ENCODE results near the gene SLC7A5.

The SLC7A5 gene

DNA sequence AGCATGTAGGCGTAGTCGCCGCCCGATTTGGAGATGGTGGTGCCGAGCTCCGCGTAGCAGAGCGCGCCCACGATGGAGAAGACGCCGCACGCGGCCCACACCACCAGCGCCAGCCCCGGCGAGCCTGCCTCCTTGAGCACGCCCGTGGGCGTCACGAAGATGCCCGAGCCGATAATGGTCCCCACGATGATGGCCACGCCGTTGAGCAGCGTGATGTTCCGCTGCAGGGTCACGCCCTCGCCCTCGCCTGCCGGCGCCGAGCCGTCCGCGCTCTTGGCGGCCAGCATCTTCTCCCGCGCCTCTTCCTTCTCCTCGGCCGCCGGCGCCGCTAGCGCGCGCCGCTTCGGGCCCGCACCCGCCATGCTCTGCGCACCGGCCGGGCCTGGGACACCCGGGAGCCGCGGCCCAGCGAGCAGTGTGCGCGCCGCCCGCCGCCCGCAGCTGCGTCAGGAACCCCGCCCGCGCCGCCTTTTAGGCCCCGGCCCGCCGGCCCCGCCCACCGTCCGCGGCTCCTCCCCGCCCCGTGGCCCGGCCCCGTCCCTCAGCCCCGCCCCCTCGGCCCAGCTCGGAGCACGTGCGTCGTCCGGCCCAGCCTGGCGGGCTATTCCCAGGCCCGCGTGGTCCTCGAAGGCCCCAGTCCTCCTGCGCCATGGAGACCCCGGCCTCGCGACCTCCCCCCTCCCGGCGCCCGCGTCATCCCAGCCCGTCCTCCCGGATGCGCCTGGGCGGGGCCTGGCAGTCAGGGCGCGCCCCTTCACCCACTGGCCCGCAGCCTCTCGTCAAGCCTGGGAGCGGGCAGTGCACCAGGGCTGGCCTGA lies at the start of gene SLC7A5:
Gene SLC7A5, minus strand, starts transcription at position 447 of the 818 bp plus-strand sequence. Its CDS starts 85 bp downstream, at position 362.
- TF ChIP-seq YY1 (IDR thresholded peaks at IDR 0.05; ENCODE audit: low read depth): peak; percentile 70
- TF ChIP-seq, protein P1, sequence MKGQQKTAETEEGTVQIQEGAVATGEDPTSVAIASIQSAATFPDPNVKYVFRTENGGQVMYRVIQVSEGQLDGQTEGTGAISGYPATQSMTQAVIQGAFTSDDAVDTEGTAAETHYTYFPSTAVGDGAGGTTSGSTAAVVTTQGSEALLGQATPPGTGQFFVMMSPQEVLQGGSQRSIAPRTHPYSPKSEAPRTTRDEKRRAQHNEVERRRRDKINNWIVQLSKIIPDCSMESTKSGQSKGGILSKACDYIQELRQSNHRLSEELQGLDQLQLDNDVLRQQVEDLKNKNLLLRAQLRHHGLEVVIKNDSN (IDR thresholded peaks at IDR 0.05): peak; percentile 58
- TF ChIP-seq, protein P2, sequence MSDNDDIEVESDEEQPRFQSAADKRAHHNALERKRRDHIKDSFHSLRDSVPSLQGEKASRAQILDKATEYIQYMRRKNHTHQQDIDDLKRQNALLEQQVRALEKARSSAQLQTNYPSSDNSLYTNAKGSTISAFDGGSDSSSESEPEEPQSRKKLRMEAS (IDR thresholded peaks at IDR 0.05): peak; percentile 99
- peak; percentile 26; the same call in 1 of the 2 replicates for TF ChIP-seq CREB1 (IDR thresholded peaks at IDR 0.05; ENCODE audit: low read depth)

DNA sequence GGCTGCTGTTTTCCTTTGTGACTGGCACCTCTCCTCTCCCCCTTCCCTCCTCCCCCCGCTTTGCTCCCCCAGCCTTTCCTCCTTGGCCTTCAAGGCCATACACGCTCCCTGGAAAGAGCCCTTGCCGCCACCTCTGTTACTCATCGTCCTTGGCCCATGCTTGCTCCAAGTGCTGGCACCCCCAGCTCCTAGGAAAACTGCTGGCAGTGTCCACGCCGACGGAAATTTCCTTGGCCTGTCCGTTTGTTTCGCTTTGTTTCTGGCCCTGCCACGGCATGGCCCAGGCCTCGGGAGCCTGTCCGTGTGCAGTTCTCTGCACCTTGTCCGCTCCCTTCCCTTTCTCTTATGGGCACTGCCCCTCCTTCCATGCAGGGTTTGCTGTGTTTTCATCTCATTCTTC lies 49.0 kb upstream of the SLC7A5 start:
- TF ChIP-seq TAF1 (IDR thresholded peaks at IDR 0.05; ENCODE audit: low read depth) (no peak), EP300 (IDR thresholded peaks at IDR 0.05; ENCODE audit: borderline replicate concordance) (no peak), TEAD4 (IDR thresholded peaks at IDR 0.05) (no peak), TCF12 (IDR thresholded peaks at IDR 0.05; ENCODE audit: low read depth) (no peak), NFIC (IDR thresholded peaks at IDR 0.05) (no peak), RAD21 (IDR thresholded peaks at IDR 0.05; ENCODE audit: low read depth) (no peak), ZBTB7A (IDR thresholded peaks at IDR 0.05; ENCODE audit: low read depth) (no peak)

DNA sequence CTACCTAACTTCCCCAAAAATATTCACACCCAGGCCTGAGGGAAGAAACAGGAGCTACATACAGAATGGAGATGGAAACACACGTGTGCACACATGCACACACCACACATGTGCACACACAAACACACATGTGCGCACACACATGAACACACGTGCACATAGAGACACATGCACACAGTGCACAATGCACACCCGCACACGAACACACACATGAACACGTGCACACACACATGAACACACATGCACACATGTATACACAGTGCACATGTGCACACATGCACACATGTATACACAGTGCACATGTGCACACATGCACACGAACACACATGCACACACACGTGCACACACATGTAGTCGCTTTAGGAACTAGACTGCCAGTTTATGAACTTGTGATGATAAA lies 48.2 kb upstream of the SLC7A5 start:
- TF ChIP-seq CEBPB (IDR thresholded peaks at IDR 0.05) (no peak), EP300 (IDR thresholded peaks at IDR 0.05; ENCODE audit: borderline replicate concordance) (no peak), RAD21 (IDR thresholded peaks at IDR 0.05; ENCODE audit: low read depth) (no peak), EGR1 (IDR thresholded peaks at IDR 0.05) (no peak), FOXM1 (IDR thresholded peaks at IDR 0.05; ENCODE audit: borderline replicate concordance, low read depth) (no peak), ZBTB7A (IDR thresholded peaks at IDR 0.05; ENCODE audit: low read depth) (no peak), CREB1 (IDR thresholded peaks at IDR 0.05; ENCODE audit: low read depth) (no peak), TAF1 (IDR thresholded peaks at IDR 0.05; ENCODE audit: low read depth) (no peak), NFIC (IDR thresholded peaks at IDR 0.05) (no peak), TEAD4 (IDR thresholded peaks at IDR 0.05) (no peak)
- TF ChIP-seq, protein P1 (IDR thresholded peaks at IDR 0.05): no peak
- TF ChIP-seq, protein P3, sequence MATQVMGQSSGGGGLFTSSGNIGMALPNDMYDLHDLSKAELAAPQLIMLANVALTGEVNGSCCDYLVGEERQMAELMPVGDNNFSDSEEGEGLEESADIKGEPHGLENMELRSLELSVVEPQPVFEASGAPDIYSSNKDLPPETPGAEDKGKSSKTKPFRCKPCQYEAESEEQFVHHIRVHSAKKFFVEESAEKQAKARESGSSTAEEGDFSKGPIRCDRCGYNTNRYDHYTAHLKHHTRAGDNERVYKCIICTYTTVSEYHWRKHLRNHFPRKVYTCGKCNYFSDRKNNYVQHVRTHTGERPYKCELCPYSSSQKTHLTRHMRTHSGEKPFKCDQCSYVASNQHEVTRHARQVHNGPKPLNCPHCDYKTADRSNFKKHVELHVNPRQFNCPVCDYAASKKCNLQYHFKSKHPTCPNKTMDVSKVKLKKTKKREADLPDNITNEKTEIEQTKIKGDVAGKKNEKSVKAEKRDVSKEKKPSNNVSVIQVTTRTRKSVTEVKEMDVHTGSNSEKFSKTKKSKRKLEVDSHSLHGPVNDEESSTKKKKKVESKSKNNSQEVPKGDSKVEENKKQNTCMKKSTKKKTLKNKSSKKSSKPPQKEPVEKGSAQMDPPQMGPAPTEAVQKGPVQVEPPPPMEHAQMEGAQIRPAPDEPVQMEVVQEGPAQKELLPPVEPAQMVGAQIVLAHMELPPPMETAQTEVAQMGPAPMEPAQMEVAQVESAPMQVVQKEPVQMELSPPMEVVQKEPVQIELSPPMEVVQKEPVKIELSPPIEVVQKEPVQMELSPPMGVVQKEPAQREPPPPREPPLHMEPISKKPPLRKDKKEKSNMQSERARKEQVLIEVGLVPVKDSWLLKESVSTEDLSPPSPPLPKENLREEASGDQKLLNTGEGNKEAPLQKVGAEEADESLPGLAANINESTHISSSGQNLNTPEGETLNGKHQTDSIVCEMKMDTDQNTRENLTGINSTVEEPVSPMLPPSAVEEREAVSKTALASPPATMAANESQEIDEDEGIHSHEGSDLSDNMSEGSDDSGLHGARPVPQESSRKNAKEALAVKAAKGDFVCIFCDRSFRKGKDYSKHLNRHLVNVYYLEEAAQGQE (IDR thresholded peaks at IDR 0.05; ENCODE audit: low read depth): no peak

DNA sequence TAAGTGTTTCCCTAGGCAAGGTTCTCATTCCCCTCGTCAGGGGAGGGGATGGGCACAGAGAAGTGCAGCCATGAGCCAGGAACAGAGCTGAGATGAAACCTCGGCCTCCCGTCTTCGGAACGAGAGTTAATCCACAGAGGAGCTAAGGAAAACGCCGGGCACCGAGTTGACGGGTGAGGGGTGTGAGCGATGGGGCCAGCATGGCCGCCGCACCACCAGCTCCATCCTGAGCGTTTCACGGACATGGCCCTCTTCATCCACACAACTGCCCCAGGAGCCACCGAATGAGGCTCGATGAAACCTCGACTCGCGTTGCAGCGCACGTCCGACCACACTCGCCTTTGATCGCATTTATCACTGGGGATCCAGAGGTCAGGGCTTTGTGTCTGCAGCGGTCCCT lies 45.5 kb upstream of the SLC7A5 start:
- TF ChIP-seq, protein P3 (IDR thresholded peaks at IDR 0.05; ENCODE audit: low read depth): no peak
- TF ChIP-seq, protein P2 (IDR thresholded peaks at IDR 0.05): no peak
- TF ChIP-seq TEAD4 (IDR thresholded peaks at IDR 0.05): no peak
- TF ChIP-seq, protein P1 (IDR thresholded peaks at IDR 0.05): no peak
- TF ChIP-seq YY1 (IDR thresholded peaks at IDR 0.05; ENCODE audit: low read depth): no peak
- TF ChIP-seq CEBPB (IDR thresholded peaks at IDR 0.05): no peak
- TF ChIP-seq EP300 (IDR thresholded peaks at IDR 0.05; ENCODE audit: borderline replicate concordance): no peak
- no peak for TF ChIP-seq TCF12 (IDR thresholded peaks at IDR 0.05; ENCODE audit: low read depth)

DNA sequence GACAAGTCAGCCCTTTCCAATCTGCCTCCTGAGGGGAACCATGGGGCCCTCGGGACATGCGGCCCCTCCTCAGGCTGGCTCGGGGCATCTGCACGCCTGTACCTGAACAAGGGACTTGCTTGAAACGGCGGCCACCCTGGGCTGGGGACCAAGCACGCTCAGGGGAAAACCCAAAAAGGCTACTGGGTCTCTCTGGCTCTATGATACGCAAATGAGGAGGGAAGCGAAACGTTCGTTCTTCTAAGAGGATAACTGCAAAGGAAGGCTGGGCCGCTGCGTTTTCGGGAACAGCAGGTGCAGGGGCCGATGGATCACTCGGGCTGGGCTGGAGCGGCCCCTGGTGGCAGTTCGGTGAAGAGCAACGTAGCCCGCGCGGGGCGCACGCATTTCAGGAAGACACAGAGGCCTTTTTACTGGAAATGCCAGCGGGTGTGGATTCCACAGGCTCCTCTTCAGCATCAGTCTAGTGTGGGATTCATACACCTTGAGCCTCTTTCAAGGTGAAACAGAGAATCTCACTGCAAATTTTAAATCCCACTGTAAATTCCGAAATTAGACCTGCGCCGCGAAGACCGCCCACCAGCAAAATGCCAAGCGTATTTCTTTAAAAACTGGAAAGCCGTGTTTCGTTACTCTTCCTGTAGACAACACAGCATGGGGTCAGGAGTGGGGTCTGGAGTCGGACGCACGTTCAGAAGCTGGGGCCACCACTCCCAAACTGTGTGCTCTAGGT lies 40.1 kb upstream of the SLC7A5 start:
- TF ChIP-seq, protein P2 (IDR thresholded peaks at IDR 0.05): peak; percentile 79
- TF ChIP-seq RAD21 (IDR thresholded peaks at IDR 0.05; ENCODE audit: low read depth): peak; percentile 94
